ENCODE results near the gene POLR3B.

DNA sequence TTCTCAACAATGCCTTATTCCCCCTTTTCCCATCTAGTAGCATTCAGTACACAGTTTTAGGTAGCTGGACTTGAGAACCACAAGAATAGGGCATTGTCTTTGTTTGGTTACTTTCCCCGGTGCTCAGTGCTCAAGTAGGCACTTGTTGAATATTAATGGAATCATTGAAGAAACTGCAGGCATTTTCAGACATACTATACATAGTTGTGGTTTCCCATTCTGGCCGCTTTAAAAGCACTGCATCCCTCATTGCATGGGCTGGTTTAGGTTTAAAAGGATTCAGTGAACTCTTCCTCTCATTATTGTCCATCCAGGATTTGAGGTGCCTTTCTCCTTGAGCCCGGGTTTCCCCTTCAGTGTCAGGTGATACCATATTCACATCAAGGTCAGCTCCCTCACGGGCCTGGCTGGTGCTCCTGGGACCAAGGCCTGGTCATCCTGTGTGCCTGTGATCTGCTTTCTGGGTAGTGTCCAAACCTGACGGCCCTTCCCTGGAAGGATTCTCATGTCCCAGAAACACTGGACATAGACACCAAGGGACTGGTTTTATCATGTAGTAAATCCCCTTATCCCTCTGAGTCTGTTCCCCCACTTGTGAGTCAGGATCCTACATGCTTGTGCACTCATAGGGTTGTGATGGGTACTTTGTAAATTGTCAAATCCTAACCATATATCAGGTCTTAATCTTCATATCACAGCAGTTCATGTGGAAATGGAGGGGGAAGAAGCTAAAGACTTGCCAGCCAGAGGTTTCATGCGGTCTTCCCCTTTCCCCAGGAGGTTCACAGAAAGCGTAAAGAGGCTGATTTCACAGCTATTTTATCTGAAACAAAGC, 47.7 kb upstream of the POLR3B start:
- no peak for TF ChIP-seq ZFX (IDR thresholded peaks at IDR 0.05)
- TF ChIP-seq, protein P1, sequence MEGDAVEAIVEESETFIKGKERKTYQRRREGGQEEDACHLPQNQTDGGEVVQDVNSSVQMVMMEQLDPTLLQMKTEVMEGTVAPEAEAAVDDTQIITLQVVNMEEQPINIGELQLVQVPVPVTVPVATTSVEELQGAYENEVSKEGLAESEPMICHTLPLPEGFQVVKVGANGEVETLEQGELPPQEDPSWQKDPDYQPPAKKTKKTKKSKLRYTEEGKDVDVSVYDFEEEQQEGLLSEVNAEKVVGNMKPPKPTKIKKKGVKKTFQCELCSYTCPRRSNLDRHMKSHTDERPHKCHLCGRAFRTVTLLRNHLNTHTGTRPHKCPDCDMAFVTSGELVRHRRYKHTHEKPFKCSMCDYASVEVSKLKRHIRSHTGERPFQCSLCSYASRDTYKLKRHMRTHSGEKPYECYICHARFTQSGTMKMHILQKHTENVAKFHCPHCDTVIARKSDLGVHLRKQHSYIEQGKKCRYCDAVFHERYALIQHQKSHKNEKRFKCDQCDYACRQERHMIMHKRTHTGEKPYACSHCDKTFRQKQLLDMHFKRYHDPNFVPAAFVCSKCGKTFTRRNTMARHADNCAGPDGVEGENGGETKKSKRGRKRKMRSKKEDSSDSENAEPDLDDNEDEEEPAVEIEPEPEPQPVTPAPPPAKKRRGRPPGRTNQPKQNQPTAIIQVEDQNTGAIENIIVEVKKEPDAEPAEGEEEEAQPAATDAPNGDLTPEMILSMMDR (conservative IDR thresholded peaks at IDR 0.05): no peak

Measured in C4-2B (cell line).